Sciatic nerve (tissue), 2 donors: ENCODE results near the gene SMYD3. TPM values are rescaled to one million over a fixed set of nuclear protein-coding genes. Genes with fewer than 3 reads are reported as not detected.

ENCODE experiments used
- ATAC-seq: fragments of 200-7000 bp; cut with Tn5 transposase; one replicate; pipeline ENCODE4 v1.9.1; 2020; ENCODE audit warnings: mild to moderate bottlenecking, moderate library complexity
- DNase-seq: peaks from one replicate; pipeline ENCODE4 v3.0.0-alpha.2; 2020; ENCODE audit warnings: low spot score
- intact Hi-C: fragments of 100-400 bp; cut with DNase I; formaldehyde crosslinking; loops from one replicate; pipeline ENCODE4 v1.14.2; 2022
- total RNA-seq: library from RNA; stranded (reverse); fragmentation: NEBNext Ultra II Directional; extraction: Animal tissue kit (Norgen Biotek cat#: 25700); gene quantifications from one replicate; pipeline ENCODE4 v1.2.1, GENCODE V29; 2021
- donor health status: DM: no; HTN: no; CAD: no.
- donor health status: DM: no; HTN: no; CAD: no.

The SMYD3 gene
- total RNA-seq, result 27.7 TPM

GRCh38 chr1:246506674-246507481 lies at the start of gene SMYD3:
Gene SMYD3 (minus strand): TSS chr1:246507279.
- DNase-seq (peak; percentile 83), ATAC-seq (peak; percentile 97)
- intact Hi-C loops, result loop anchor here (10.0 kb wide), 1 partner anchor 188 kb away; no protein-coding TSS in a partner anchor

GRCh38 chr1:246554201-246554600 lies 47.1 kb upstream of the SMYD3 start:
- DNase-seq (no peak), ATAC-seq (no peak)
- intact Hi-C loops, result no loop called here

DNA sequence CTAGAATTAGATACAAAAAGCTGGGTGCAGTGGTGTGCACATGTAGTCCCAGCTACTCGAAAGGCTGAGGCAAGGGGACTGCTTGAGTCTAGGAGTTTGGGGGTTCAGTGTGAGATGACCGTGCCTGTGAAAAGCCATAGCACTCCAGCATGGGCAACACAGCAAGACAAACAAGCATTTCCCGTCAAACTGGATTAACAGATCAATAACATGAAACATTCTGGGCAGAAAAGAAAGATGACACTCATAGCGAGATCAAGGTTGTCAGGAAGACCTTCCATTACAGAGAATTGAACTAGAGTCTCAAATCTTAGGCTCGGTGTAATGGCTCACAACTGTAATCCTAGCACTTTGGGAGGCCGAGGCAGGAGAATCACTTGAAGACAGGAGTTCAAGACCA lies 45.0 kb upstream of the SMYD3 start:
- ATAC-seq (no peak), DNase-seq (no peak)

GRCh38 chr1:246550402-246550801 lies 43.3 kb upstream of the SMYD3 start:
- no peak for ATAC-seq
- DNase-seq, result no peak
- intact Hi-C loops, result no loop called here

More for the DNA sequence above, 45.0 kb upstream of the SMYD3 start:
- intact Hi-C loops, result no loop called here

GRCh38 chr1:246549665-246550064 lies 42.6 kb upstream of the SMYD3 start:
- intact Hi-C loops, result no loop called here
- DNase-seq (no peak), ATAC-seq (no peak)

- DNase-seq (no peak), ATAC-seq (no peak)
- intact Hi-C loops, result no loop called here
Observed at GRCh38 chr1:246544001-246544400, 36.9 kb upstream of the SMYD3 start.

GRCh38 chr1:246540738-246541491 lies 33.8 kb upstream of the SMYD3 start:
- intact Hi-C loops, result no loop called here

DNA sequence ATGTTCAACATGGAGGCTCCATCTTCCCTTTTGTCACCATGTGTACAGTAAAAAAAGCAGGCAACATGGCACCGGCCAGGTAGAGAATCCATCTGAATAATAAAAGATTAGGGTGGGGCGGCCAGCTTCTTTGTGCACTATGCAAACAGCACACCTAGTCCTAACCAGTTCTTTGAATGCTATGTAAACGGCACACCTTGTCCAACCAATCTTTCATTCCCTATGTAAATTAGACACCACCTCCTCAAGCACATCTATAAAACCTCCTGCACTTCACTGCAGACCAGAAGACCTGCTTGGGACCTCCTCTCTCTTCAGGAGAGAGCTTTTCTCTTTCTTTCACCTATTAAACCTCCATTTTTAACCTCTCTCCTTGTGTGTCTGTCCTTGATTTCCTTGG lies 30.8 kb upstream of the SMYD3 start:
- intact Hi-C loops, result no loop called here
- no peak for DNase-seq
- ATAC-seq, result no peak

More at GRCh38 chr1:246540738-246541491, 33.8 kb upstream of the SMYD3 start:
- DNase-seq (no peak), ATAC-seq (no peak)

- DNase-seq, result no peak
- intact Hi-C loops, result no loop called here
- ATAC-seq, result no peak
Observed at GRCh38 chr1:246537441-246537840, 30.4 kb upstream of the SMYD3 start.

DNA sequence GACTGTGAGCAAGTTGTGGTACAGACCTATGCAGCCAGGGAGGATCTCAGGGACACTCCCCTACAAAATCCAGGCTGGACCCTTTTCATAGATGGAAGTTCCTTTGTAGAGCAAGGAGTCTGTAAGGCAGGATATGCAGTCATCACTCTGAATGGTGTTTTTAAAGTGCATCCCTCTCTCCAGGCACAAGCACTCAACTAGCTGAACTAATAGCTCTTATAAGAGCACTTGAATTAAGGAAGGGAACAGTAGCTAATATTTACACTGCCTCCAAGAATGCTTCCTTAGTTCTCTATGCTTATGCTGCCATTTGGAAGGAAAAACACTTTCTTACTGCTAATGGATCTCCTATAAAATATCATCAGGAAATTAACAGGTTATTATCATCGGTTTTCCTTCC lies 27.0 kb upstream of the SMYD3 start:
- intact Hi-C loops, result no loop called here
- DNase-seq, result no peak

GRCh38 chr1:246533371-246533905 lies 26.4 kb upstream of the SMYD3 start:
- DNase-seq (no peak), ATAC-seq (no peak)
- intact Hi-C loops, result no loop called here

More for the DNA sequence above, 27.0 kb upstream of the SMYD3 start:
- no peak for ATAC-seq

DNA sequence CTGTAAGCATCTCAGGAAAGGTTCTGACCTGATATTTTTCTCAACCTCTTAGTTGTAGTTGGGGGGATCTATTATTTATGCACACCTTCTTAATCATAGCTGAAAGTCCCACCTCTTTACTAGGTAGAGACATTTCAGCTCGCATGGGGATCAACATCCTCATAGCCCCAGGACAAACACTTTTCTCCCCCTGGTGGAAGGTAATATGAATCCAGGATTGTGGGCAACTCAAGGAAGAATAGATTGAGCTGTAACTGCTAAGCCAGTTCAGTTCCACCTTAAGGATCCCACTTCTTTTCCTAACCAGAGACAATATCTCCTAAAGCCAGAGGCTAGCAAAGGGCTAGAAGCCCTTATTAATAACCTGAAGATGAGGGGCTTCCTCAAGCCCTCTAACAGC lies 25.4 kb upstream of the SMYD3 start:
- no peak for ATAC-seq
- DNase-seq, result no peak
- intact Hi-C loops, result no loop called here

DNA sequence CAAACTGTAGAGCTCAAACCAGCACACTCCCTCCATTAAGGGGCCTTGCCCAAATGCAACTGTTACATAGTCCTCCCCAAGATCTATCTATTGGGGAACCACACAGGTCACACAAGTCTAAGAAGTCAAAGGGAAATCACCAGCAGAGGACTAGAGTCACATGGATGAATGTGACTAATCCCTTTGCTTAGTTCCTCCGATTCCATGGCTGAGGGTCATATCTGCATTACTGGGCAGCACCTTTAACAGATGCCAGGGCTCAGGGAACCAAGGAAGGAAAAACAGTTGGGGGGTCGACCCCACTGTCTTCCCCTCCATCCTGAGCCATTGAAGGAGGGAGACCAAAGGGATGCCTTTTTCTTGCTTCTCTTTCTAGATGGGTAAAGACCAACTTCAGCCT lies 23.4 kb upstream of the SMYD3 start:
- intact Hi-C loops, result no loop called here
- DNase-seq, result no peak

GRCh38 chr1:246528933-246529731 lies 22.1 kb upstream of the SMYD3 start:
- intact Hi-C loops, result no loop called here
- no peak for ATAC-seq
- no peak for DNase-seq

More for the DNA sequence above, 23.4 kb upstream of the SMYD3 start:
- no peak for ATAC-seq

DNA sequence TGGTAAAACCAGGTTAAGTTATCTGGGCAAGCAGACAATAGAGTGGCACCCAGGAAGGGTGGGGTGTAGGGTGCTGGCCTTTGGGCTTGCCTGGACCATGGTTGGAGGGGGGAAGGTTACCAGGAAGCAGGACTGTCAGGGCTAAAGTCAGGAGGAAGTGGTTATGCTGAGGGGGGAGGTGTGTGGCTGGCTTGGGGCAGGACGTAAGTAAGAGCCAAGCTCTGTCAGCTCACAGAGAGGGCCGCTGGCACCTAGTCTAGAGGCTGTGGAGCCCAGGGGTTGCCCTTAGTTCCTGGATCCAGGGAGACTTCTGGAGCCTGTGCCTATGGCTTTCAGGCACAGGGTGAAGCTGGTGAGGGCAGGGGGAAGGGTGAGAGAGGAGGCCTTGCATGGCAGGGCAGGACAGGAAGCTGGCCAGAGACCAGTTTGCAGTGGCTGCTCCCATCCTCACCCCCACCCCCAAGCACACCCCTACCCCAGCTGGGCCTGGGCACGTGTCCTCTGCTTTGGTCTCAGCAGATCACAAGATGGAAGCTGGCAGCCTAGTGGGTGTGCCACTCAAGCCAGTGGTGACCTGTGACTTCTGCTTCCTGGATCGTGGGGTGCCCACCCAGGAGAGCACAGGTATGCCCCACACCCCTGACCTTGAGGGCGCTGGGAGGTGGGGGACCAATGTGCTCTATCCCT lies 20.5 kb upstream of the SMYD3 start:
- intact Hi-C loops, result no loop called here
- ATAC-seq, result peak; percentile 13
- no peak for DNase-seq

DNA sequence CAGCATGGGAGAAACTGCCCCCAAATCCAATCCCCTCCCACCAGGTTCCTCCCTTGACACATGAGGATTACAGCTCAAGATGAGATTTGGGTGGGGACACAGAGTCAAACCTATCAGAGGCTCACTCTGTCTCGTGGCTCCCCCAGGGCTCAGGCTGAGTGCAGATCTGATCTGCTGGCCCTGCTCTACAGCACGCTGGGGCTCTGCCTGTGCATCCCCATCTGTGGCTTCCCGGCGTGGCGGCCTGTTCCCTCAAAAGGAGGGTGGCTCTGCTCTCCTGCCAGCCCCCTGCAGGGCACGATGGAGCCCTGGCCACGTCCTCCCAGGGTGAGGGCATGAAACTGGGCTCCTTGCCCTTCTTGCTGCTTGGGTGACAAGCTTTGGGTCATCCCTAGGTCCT lies 19.8 kb upstream of the SMYD3 start:
- no peak for ATAC-seq
- DNase-seq, result no peak
- intact Hi-C loops, result no loop called here

DNA sequence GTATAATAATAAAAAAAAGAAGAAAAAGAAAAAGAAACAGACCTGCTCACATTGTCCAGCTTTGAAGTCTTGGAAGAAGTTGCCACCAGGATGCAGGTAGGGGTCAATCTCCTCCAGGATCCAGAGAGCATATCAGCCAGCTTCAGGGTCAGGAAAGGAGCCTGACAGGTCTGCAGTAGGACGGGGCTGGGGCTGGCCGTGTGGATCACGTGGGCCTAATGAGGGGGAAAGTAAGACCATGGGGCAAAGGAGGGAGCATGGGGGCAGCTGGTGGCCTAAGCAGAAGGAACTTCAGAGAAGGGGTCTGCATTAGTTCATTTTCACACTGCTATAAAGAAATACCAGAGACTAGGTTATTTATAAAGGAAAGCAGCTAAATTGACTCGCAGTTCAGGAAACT lies 19.3 kb upstream of the SMYD3 start:
- ATAC-seq (no peak), DNase-seq (no peak)
- intact Hi-C loops, result no loop called here

- ATAC-seq (no peak), DNase-seq (no peak)
- intact Hi-C loops, result no loop called here
Observed at GRCh38 chr1:246519514-246519913, 12.4 kb upstream of the SMYD3 start.
